Transverse colon (tissue), 4 donors: Measurements from ENCODE around the gene CCDC63. TPM values are rescaled to one million over a fixed set of nuclear protein-coding genes. Genes with fewer than 3 reads are reported as not detected.

Experiments used
- DNase-seq: peaks from one replicate; pipeline ENCODE4 v3.0.0-alpha.2; 2019
- H3K27ac ChIP-seq, 4 donors: fragments of 200-600 bp; sonication (generic); 2 replicates each; pipeline ENCODE4 v1.5.1; 2016 to 2018; ENCODE audit warnings: inconsistent platforms in 4 of 4
- H3K27me3 ChIP-seq: fragments of 200-600 bp; sonication (generic); 2 replicates; pipeline ENCODE4 v1.5.1; 2017; ENCODE audit warnings: inconsistent platforms
- H3K36me3 ChIP-seq, 4 donors: fragments of 200-600 bp; sonication (generic); 2 replicates each; pipeline ENCODE4 v1.5.1; 2017 to 2019; ENCODE audit warnings: inconsistent platforms in 4 of 4
- H3K4me1 ChIP-seq, 4 donors: fragments of 200-600 bp; sonication (generic); 2 replicates each; pipeline ENCODE4 v1.5.1; 2017 to 2020; ENCODE audit warnings: inconsistent platforms in 4 of 4
- H3K4me3 ChIP-seq, 4 donors: fragments of 200-600 bp; sonication (generic); 1 replicate in 1 of 4; 2 replicates in 3 of 4; pipeline versions ENCODE4 v1.5.1 to v1.6.1; 2017 to 2019; ENCODE audit warnings: inconsistent platforms in 4 of 4
- H3K9me3 ChIP-seq, 2 donors: fragments of 200-600 bp; sonication (generic); 2 replicates each; pipeline ENCODE4 v1.5.1; 2017 to 2019; ENCODE audit warnings: inconsistent platforms in 2 of 2
- EP300 ChIP-seq: sonication (generic); formaldehyde crosslinking; IDR thresholded peaks from one replicate; pipeline ENCODE4 v1.6.1; 2017; ENCODE audit warnings: antibody characterized with exemption, low read depth
- POLR2A ChIP-seq: fragments of 450-650 bp; IDR thresholded peaks from one replicate; pipeline ENCODE4 v1.6.1; 2016; ENCODE audit warnings: antibody characterized with exemption, mild to moderate bottlenecking, moderate library complexity
- POLR2AphosphoS5 ChIP-seq, 3 donors: sonication (generic); formaldehyde crosslinking; IDR thresholded peaks; one replicate each; pipeline ENCODE4 v1.6.1; 2016; ENCODE audit warnings: antibody characterized with exemption in 3 of 3
- WGBS, 2 donors: methylation state at CpG; one replicate each; pipeline ENCODE4 v1.1.5; 2018; ENCODE audit warnings: low coverage in 1 of 2; 5-methylcytosine and 5-hydroxymethylcytosine counted together
- in situ Hi-C, 4 donors: fragments of 200-750 bp; cut with MboI; loops; one replicate each; pipeline versions ENCODE4 v1.15.0 to v1.15.1; 2017; ENCODE audit warnings: low sequenced_read_pairs in 3 of 4, low pct_ligation_motif_present in 1 of 4, low pct_unique_long_range_greater_than_20kb in 1 of 4
- intact Hi-C: fragments of 100-400 bp; cut with DNase I; formaldehyde crosslinking; loops from one replicate; pipeline ENCODE4 v1.15.1; 2023; ENCODE audit warnings: low total_unique reads
- total RNA-seq, 4 donors: library from RNA; depleted of rRNA; stranded (reverse); fragments of >200 nt; gene quantifications; one replicate each; pipeline ENCODE4 v1.1.0, GENCODE V29; 2016
- TF ChIP-seq, protein P1 (sequence below), 5 experiments: fragments of 200-600 bp in 3 of 5; fragments of 450-650 bp in 2 of 5; sonication (generic) in 3 of 5; IDR thresholded peaks; 1 replicate in 2 of 5; 2 replicates in 3 of 5; pipeline ENCODE4 v1.5.1; 2016 to 2017; ENCODE audit warnings: antibody characterized with exemption in 5 of 5, inconsistent platforms in 3 of 5, mild to moderate bottlenecking in 2 of 5, moderate library complexity in 1 of 5

Gene CCDC63
- total RNA-seq, 4 donors from 2014 or later = not detected

DNA sequence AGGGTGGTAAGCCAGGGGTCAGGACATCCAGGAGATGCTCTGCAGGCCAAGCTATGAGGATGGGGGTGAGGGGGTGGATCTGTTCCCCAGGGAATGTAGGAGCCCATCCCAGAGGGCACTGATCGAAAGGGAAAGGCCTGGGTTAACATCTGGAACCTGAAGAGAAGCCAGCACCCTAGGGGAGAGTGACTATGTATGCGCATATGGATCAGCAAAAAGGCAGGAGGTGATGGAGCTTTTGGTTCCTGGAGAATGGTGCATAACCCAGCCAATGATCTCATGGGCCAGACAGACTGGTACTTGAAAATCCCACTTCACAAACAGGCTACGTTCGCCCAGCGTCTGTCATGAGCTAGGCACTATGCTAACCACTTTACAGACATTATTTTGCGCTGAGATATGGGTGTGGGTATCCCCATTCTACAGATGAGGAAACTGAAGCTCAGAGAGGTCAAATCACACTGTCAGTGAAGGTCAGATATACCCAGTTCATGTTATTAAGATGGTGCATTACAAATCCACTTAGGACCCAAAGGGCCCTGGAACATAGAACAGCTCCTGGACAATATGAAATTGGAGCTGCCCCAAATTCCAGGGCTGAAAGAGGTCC is 1.6 kb downstream of the CCDC63 start:
- Histone ChIP-seq H3K9me3 (no peaks in the 10 kb centered on the region), H3K27ac (no peak overlapping the region), H3K36me3 (no peaks in the 10 kb centered on the region), H3K4me3 (no peak overlapping the region), H3K4me1 (peaks cover 0 to 8% (median 2%) of the 10 kb centered on the region in 4 donors), H3K27me3 (peaks cover 30% of the 10 kb centered on the region)
- intact Hi-C loops = no loop called here
- in situ Hi-C loops = loop anchor here in 3 of 4 donors (25.0 kb wide), 2 partner anchors 136 to 386 kb away; partner anchors contain the start of genes ARPC3 (in 2 of the 3), FAM216A (in 2 of the 3) and GPN3 (in 2 of the 3)
- WGBS, 2 donors = 96% methylated on average over 6 of the region's 6 CpGs; no CpG with 5 or more reads in 1 of the 2 donors
- TF ChIP-seq EP300 (no peak), POLR2A (no peak), POLR2AphosphoS5 (IDR thresholded peaks at IDR 0.05) (no peak)
- TF ChIP-seq, protein P1, sequence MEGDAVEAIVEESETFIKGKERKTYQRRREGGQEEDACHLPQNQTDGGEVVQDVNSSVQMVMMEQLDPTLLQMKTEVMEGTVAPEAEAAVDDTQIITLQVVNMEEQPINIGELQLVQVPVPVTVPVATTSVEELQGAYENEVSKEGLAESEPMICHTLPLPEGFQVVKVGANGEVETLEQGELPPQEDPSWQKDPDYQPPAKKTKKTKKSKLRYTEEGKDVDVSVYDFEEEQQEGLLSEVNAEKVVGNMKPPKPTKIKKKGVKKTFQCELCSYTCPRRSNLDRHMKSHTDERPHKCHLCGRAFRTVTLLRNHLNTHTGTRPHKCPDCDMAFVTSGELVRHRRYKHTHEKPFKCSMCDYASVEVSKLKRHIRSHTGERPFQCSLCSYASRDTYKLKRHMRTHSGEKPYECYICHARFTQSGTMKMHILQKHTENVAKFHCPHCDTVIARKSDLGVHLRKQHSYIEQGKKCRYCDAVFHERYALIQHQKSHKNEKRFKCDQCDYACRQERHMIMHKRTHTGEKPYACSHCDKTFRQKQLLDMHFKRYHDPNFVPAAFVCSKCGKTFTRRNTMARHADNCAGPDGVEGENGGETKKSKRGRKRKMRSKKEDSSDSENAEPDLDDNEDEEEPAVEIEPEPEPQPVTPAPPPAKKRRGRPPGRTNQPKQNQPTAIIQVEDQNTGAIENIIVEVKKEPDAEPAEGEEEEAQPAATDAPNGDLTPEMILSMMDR (IDR thresholded peaks at IDR 0.05) = no peak
- no peak for DNase-seq

- H3K27me3 ChIP-seq = peaks cover 30% of the 10 kb centered on the region
- no peak overlapping the region for H3K27ac ChIP-seq
- in situ Hi-C loops = loop anchor here in 3 of 4 donors (25.0 kb wide), 2 partner anchors 137 to 387 kb away; partner anchors contain the start of genes ARPC3 (in 2 of the 3), FAM216A (in 2 of the 3) and GPN3 (in 2 of the 3)
- TF ChIP-seq POLR2A = no peak
- TF ChIP-seq, protein P1 (IDR thresholded peaks at IDR 0.05) = no peak
- no peak for TF ChIP-seq EP300
- TF ChIP-seq POLR2AphosphoS5 (IDR thresholded peaks at IDR 0.05) = no peak
- 60 to 78% methylated on average over 1 to 4 of the region's 4 CpGs for WGBS, 2 donors
- no peak overlapping the region for H3K4me3 ChIP-seq
- H3K36me3 ChIP-seq = no peaks in the 10 kb centered on the region
- no peaks in the 10 kb centered on the region for H3K9me3 ChIP-seq
- H3K4me1 ChIP-seq = peaks cover 0 to 8% (median 2%) of the 10 kb centered on the region in 4 donors
- intact Hi-C loops = no loop called here
- no peak for DNase-seq
Measured at GRCh38 chr12:110849221-110849620, 2.4 kb downstream of the CCDC63 start.

DNA sequence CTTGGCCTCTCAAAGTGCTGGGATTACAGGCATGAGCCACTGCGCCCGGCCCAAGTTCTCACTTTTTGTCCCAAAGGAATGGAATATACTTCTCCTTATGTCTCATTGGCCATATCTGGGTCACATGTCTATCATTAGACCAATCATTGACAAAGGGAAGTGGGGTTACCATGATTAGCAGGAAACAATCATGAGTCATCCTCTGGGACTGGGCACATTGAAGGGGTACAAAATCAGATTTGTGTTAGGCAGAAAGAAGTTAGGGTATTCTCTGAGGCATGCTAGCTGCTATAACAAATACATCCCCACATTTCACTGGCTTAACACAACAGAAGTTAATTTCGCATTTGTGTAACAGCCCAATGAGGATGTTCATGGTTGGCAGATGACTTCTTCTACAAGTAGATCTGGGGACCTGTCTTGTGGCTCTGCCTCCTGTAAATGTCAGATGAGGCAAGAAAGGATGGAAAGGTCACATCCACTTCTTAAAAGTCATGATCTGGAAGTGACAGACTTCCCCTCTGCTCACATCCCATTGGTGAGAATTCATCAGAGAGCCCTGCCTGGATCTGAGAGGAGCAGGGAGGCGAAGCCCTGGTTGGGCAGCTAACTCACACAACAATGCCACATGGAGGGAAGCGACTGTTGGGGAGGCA is 3.1 kb downstream of the CCDC63 start:
- WGBS, 2 donors = 90 to 91% methylated on average over 2 to 5 of the region's 5 CpGs
- in situ Hi-C loops (loop anchor here in 3 of 4 donors (25.0 kb wide), 2 partner anchors 138 to 388 kb away; partner anchors contain the start of genes ARPC3 (in 2 of the 3), FAM216A (in 2 of the 3) and GPN3 (in 2 of the 3)), intact Hi-C loops (no loop called here)
- Histone ChIP-seq H3K9me3 (no peaks in the 10 kb centered on the region), H3K4me1 (peaks cover 0 to 8% (median 2%) of the 10 kb centered on the region in 4 donors), H3K4me3 (no peak overlapping the region), H3K27me3 (peaks cover 30% of the 10 kb centered on the region), H3K27ac (no peak overlapping the region), H3K36me3 (no peaks in the 10 kb centered on the region)
- DNase-seq = no peak
- TF ChIP-seq EP300 (no peak), POLR2A (no peak), POLR2AphosphoS5 (IDR thresholded peaks at IDR 0.05) (no peak)
- TF ChIP-seq, protein P1 (IDR thresholded peaks at IDR 0.05) = no peak

- no peak overlapping the region for H3K4me3 ChIP-seq
- H3K9me3 ChIP-seq = no peaks in the 10 kb centered on the region
- no peak overlapping the region for H3K27ac ChIP-seq
- in situ Hi-C loops = no loop called here
- peaks cover 24% of the 10 kb centered on the region for H3K27me3 ChIP-seq
- no peaks in the 10 kb centered on the region for H3K36me3 ChIP-seq
- intact Hi-C loops = no loop called here
- 64 to 75% methylated on average over 5 of the region's 5 CpGs for WGBS, 2 donors
- no peak for DNase-seq
- no peak for TF ChIP-seq POLR2AphosphoS5 (IDR thresholded peaks at IDR 0.05)
- TF ChIP-seq EP300 = no peak
- TF ChIP-seq, protein P1 (IDR thresholded peaks at IDR 0.05) = no peak
- no peak for TF ChIP-seq POLR2A
- H3K4me1 ChIP-seq = peaks cover 0 to 8% (median 2%) of the 10 kb centered on the region in 4 donors
Measured at GRCh38 chr12:110850762-110851161, 4.0 kb downstream of the CCDC63 start.
